ENCODE results near the gene KCNMA1.

GRCh38 chr10:77309092-77309491 is 328.5 kb downstream of the KCNMA1 start:
- no peak for TF ChIP-seq CTCF (conservative IDR thresholded peaks at IDR 0.05)
- TF ChIP-seq EZH2 (IDR thresholded peaks at IDR 0.05; ENCODE audit: low read depth): no peak

Measured in PC-9 (cell line).